Esophagus squamous epithelium (tissue), 5 donors: ENCODE measurements around the gene MAGEF1. TPM values are rescaled to one million over a fixed set of nuclear protein-coding genes. Genes with fewer than 3 reads are reported as not detected.
A peak's percentile ranks its signal among the peaks of the same experiment; 100 is the strongest.

ENCODE experiments used
- DNase-seq: peaks from one replicate; lab custom pipeline; 2025; lab: John Stamatoyannopoulos, UW
- H3K27ac ChIP-seq, 4 donors: fragments of 200-600 bp; sonication (generic); one replicate each; pipeline ENCODE4 v1.5.1; 2016 to 2019; ENCODE audit warnings: mild to moderate bottlenecking in 1 of 4
- H3K27me3 ChIP-seq, 4 donors: fragments of 200-600 bp; sonication (generic); 1 replicate in 3 of 4; 2 replicates in 1 of 4; pipeline versions ENCODE4 v1.5.1 to v1.6.0; 2017 to 2021; ENCODE audit warnings: antibody characterized with exemption in 1 of 4
- H3K36me3 ChIP-seq, 3 donors: fragments of 200-600 bp; sonication (generic); one replicate each; pipeline ENCODE4 v1.5.1; 2016 to 2019
- H3K4me1 ChIP-seq, 3 donors: fragments of 200-600 bp; sonication (generic); one replicate each; pipeline ENCODE4 v1.5.1; 2017 to 2019
- H3K4me3 ChIP-seq, 4 donors: fragments of 200-600 bp; sonication (generic); 1 replicate in 3 of 4; 2 replicates in 1 of 4; pipeline ENCODE4 v1.5.1; 2016 to 2019; ENCODE audit warnings: mild to moderate bottlenecking in 2 of 4, moderate library complexity in 1 of 4
- H3K9me3 ChIP-seq, 3 donors: fragments of 200-600 bp; sonication (generic); one replicate each; pipeline ENCODE4 v1.5.1; 2016 to 2019
- CTCF ChIP-seq, 6 experiments: fragments of 450-650 bp in 4 of 6; fragments of 200-600 bp in 2 of 6; sonication (generic) in 2 of 6; IDR thresholded peaks; one replicate each; pipeline ENCODE4 v1.5.1; 2016 to 2019; ENCODE audit warnings: antibody characterized with exemption in 6 of 6, mild to moderate bottlenecking in 4 of 6, moderate library complexity in 4 of 6
- POLR2A ChIP-seq, 4 donors: fragments of 450-650 bp; IDR thresholded peaks; one replicate each; pipeline ENCODE4 v1.6.1; 2017; ENCODE audit warnings: antibody characterized with exemption in 4 of 4, mild to moderate bottlenecking in 4 of 4, moderate library complexity in 3 of 4
- WGBS, 2 donors: methylation state at CpG; one replicate each; pipeline ENCODE4 v1.1.5; 2018; 5-methylcytosine and 5-hydroxymethylcytosine counted together
- intact Hi-C: fragments of 100-400 bp; cut with DNase I; formaldehyde crosslinking; loops from one replicate; pipeline ENCODE4 v1.15.0; 2022
- total RNA-seq, 4 donors: library from RNA; depleted of rRNA; stranded (reverse); fragments of >200 nt; gene quantifications; one replicate each; pipeline ENCODE4 v1.1.0, GENCODE V29; 2016
- donor health status: DM: yes; HTN: yes; CAD: no.

MAGEF1 gene
- total RNA-seq, 4 donors from 2014 or later, result 18.3 to 28.4 (median 20.6) TPM

- H3K4me3 ChIP-seq, result no peak overlapping the region
- peak overlapping the region in 2 of 4 donors; percentile 59 to 65 for H3K27ac ChIP-seq
- H3K27me3 ChIP-seq, result no peaks in the 10 kb centered on the region
- H3K36me3 ChIP-seq, result no peaks in the 10 kb centered on the region
- intact Hi-C loops, result no loop called here
- H3K9me3 ChIP-seq, result no peaks in the 10 kb centered on the region
- peaks cover 0 to 39% (median 23%) of the 10 kb centered on the region in 3 donors for H3K4me1 ChIP-seq
- no peak for DNase-seq
- no peak for TF ChIP-seq POLR2A (IDR thresholded peaks at IDR 0.05)
- no peak for TF ChIP-seq CTCF (IDR thresholded peaks at IDR 0.05)
- whole genome bisulfite sequencing, 2 donors, result 45 to 80% methylated on average over 2 to 14 of the region's 17 CpGs
Observed at GRCh38 chr3:184687363-184688015, 24.4 kb downstream of the MAGEF1 start.

GRCh38 chr3:184685646-184686045 lies 26.2 kb downstream of the MAGEF1 start:
- H3K4me3 ChIP-seq, result no peak overlapping the region

GRCh38 chr3:184685055-184685454 lies 26.8 kb downstream of the MAGEF1 start:
- peaks cover 0 to 20% (median 17%) of the 10 kb centered on the region in 3 donors for H3K4me1 ChIP-seq
- WGBS, 2 donors, result 60 to 65% methylated on average over 1 to 4 of the region's 4 CpGs

More at GRCh38 chr3:184685646-184686045, 26.2 kb downstream of the MAGEF1 start:
- Histone ChIP-seq H3K4me1 (peaks cover 0 to 20% (median 17%) of the 10 kb centered on the region in 3 donors), H3K27ac (no peak overlapping the region), H3K9me3 (no peaks in the 10 kb centered on the region), H3K36me3 (no peaks in the 10 kb centered on the region), H3K27me3 (no peaks in the 10 kb centered on the region)
- intact Hi-C loops, result no loop called here
- DNase-seq, result no peak
- TF ChIP-seq POLR2A (IDR thresholded peaks at IDR 0.05) (no peak), CTCF (IDR thresholded peaks at IDR 0.05) (no peak)
- 29 to 40% methylated on average over 2 to 3 of the region's 4 CpGs for WGBS, 2 donors

GRCh38 chr3:184683900-184684560 lies 27.8 kb downstream of the MAGEF1 start:
- intact Hi-C loops, result no loop called here
- DNase-seq, result no peak
- 82 to 88% methylated on average over 5 to 8 of the region's 12 CpGs for WGBS, 2 donors
- Histone ChIP-seq H3K9me3 (no peaks in the 10 kb centered on the region), H3K27me3 (no peaks in the 10 kb centered on the region), H3K36me3 (no peaks in the 10 kb centered on the region), H3K4me3 (no peak overlapping the region), H3K27ac (no peak overlapping the region), H3K4me1 (peaks cover 0 to 24% (median 20%) of the 10 kb centered on the region in 3 donors)
- no peak for TF ChIP-seq CTCF (IDR thresholded peaks at IDR 0.05)
- no peak for TF ChIP-seq POLR2A (IDR thresholded peaks at IDR 0.05)

More at GRCh38 chr3:184685055-184685454, 26.8 kb downstream of the MAGEF1 start:
- TF ChIP-seq POLR2A (IDR thresholded peaks at IDR 0.05) (no peak), CTCF (IDR thresholded peaks at IDR 0.05) (no peak)
- no peak for DNase-seq
- H3K9me3 ChIP-seq, result no peaks in the 10 kb centered on the region
- no peak overlapping the region for H3K4me3 ChIP-seq
- H3K27ac ChIP-seq, result no peak overlapping the region
- H3K36me3 ChIP-seq, result no peaks in the 10 kb centered on the region
- no peaks in the 10 kb centered on the region for H3K27me3 ChIP-seq
- intact Hi-C loops, result no loop called here

GRCh38 chr3:184683234-184683633 lies 28.6 kb downstream of the MAGEF1 start:
- no peaks in the 10 kb centered on the region for H3K27me3 ChIP-seq
- WGBS, 2 donors, result 59 to 70% methylated on average over 5 of the region's 5 CpGs
- peaks cover 0 to 24% (median 15%) of the 10 kb centered on the region in 3 donors for H3K4me1 ChIP-seq
- H3K36me3 ChIP-seq, result no peaks in the 10 kb centered on the region
- H3K4me3 ChIP-seq, result no peak overlapping the region
- intact Hi-C loops, result no loop called here
- no peak for TF ChIP-seq CTCF (IDR thresholded peaks at IDR 0.05)
- TF ChIP-seq POLR2A (IDR thresholded peaks at IDR 0.05), result no peak
- no peak for DNase-seq
- H3K27ac ChIP-seq, result no peak overlapping the region
- no peaks in the 10 kb centered on the region for H3K9me3 ChIP-seq
